HG02973 (cell line): ENCODE results near the gene NKX3-2.

Experiments
- ATAC-seq: cut with Tn5 transposase; IDR thresholded peaks from one replicate; pipeline ENCODE4 v1.9.1; 2021; ENCODE audit warnings: moderate library complexity; ENCODE audit not compliant: unreplicated experiment

Gene NKX3-2

DNA sequence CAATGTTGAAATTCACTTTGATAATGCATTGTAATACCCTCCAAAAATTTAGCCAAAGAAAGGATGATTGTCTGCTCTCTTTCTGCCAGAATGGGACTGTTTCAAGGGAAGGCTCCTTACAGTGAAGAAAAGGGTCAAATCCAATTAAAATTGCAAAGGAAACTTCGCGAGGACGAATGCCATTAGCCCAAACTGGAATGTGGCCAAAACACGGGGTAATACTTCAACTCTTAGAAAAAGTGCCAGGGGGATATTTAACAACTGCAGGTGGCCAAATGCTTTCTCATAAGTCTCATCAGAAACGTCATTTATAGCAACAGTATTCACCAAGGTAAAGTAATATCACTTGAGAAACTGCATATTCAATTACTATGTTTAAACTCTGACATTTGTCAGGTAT is 29.0 kb downstream of the NKX3-2 start:
- ATAC-seq: no peak

DNA sequence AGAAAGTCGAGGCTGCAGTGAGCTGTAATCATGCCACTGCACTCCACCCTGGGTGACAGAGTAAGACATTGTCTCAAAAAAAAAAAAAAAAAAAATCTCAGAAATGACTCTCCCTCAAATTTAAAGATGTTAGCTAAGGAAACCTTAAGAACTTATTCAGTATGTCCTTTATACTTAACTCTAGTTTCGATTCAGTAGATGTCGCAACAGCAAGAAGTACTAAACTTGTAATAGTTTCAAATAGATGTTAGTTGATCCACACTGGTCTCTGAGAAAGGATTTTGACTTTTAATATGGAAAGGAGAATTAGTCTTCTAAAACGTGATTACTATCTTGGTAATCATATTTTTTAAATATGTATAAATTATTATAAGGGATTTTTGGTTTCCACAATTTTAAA is 29.6 kb downstream of the NKX3-2 start:
- no peak for ATAC-seq

GRCh38 chr4:13511101-13511500 is 33.2 kb downstream of the NKX3-2 start:
- no peak for ATAC-seq

DNA sequence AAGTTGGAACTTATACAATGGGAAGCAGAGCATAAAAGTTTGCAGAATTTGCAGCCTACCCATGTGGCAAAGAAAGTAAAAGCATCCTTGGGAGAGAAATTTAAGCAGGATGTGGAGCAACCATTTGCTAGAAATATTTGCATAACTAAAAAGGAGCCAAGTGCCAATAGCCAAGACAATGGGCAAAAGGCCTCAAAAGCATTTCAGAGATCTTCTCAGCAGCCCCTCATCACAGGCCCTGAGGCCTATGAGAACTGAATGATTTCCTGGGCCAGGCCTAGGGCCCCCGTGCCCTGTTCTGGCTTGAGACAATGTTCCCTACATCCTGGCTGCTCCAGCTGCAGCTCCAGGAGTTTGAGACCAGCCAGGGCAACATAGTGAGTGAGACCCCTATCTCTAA is 34.9 kb downstream of the NKX3-2 start:
- no peak for ATAC-seq

DNA sequence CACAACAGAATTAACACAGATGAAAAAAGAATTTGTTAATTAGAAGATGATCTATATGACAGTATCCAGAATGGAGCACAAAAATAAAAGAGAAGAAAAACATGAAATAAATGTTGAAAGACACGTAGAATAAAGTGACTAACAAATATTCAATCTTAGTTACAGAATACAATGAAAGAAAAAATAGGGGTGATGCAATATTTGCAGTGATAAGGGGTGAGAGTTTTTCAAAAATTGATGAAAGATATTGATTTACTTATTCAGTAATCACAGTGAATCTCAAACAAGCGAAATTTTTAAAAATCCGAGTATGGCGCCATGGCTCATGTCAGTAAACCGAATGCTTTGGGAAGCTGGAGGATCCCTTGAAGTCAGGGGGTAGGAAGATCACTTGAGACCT is 39.9 kb downstream of the NKX3-2 start:
- no peak for ATAC-seq

DNA sequence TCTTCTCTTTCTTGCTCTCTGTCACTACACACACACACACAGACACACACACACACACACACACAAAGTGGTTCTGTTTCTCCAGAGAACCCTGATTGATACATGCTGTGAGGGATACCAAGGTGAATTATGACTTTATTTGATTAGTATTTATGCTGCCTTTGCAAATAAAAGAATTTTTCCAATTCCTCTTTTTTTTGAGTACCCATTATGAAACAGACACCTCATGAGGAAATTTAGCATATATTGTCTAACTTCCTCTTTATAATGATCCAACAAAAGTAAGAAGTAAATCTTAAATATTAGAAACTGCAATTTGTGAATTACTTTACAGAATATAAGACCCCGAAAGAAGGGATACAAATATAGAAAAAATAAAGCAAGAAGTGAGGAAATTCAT is 45.8 kb downstream of the NKX3-2 start:
- no peak for ATAC-seq

DNA sequence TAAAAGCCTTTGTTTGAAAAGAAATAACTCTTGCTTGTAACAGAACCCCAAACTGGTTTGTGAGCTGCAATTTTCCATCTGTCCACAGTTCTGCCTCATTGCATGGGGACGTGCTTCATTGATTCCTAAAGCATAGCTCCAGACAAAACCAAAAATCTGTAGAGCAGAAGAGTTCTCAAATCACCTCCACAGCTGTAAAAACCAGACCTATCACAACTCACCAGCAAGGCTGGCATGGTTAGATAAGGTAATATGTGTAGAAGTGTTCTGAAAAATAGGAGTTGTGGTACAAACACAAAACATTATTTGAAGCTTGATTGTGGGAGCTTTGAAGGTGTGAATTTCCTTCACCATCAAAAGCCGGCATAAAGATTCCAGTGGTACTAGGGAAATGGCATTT is 47.7 kb downstream of the NKX3-2 start:
- no peak for ATAC-seq

DNA sequence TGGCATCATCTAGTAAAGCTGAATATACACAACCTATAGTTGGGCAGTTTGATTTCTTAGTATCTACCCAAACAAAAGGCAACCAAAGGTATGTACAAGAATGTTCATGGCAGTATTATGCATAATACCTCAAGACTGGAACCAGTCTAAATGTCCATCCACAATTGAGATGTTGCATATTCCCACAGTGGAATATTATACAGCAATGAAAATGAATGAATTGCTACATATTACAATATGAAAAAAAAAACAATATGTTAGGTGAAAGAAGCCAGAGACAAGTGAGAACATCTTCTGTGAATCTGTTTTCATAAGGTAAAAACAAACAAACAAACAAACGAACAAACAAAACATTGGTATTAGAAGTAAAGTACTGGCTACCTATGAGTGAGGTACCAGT is 48.6 kb downstream of the NKX3-2 start:
- ATAC-seq: no peak

GRCh38 chr4:13493793-13494192 is 50.5 kb downstream of the NKX3-2 start:
- no peak for ATAC-seq

DNA sequence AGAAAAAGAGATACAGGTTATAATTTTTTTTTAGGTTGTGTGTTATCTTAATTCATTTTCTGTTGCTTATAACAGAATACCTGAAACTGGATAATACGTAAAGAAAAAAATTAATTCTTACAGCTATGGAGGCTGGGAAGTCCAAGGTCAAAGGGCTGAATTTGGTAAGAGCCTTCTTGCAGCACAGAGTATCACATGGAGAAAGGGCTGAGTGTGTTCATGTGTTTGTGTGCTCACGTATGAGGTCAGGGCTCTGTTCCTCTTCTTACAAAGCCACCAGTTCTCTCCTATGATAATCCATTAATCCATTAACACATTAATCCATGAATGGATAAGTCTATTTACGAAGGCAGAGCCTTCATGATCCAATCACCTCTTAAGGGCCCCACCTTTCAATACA is 51.6 kb downstream of the NKX3-2 start:
- ATAC-seq: no peak
